ENCODE measurements around the gene FOXN3.

DNA sequence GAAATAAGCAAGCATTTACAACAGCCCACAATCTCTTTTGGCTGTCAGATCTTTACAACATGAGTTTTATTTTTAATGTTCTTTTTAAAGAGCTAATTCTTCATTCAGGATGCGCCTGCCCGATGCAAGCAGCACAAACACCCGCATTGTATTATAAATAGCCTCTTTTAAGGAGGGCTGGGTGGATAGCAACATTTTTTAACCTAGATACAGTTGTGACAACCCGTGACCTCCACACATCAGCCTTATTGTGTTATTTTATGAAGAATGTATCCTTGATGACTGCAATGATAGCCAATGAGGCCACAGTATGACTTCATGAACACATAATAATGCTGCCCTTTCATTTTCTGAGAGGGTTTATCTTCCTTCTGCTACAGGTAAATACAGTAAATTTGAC, 173.7 kb downstream of the FOXN3 start:
- TF ChIP-seq POLR2A (IDR thresholded peaks at IDR 0.05; ENCODE audit: low read length): no peak
- no peak for TF ChIP-seq GATA1 (IDR thresholded peaks at IDR 0.05; ENCODE audit: low read depth, low read length)

Data from erythroblast (primary cell).